GM21423 (cell line): ENCODE measurements around the gene ARHGAP27.
"Not testable (repeated sequence)": the region's sequence is repeated elsewhere in the genome, so short reads cannot be mapped to it uniquely, and the experiment has no call there.

ENCODE experiments used
- ATAC-seq: cut with Tn5 transposase; IDR thresholded peaks from one replicate; pipeline ENCODE4 v1.9.1; 2021; ENCODE audit warnings: mild to moderate bottlenecking, moderate library complexity; ENCODE audit not compliant: unreplicated experiment

ARHGAP27 gene

GRCh38 chr17:45364531-45365390 lies 67.9 kb downstream of the ARHGAP27 start:
- no peak for ATAC-seq

GRCh38 chr17:45363498-45363897 lies 69.2 kb downstream of the ARHGAP27 start:
- no peak for ATAC-seq

GRCh38 chr17:45361976-45362375 lies 70.7 kb downstream of the ARHGAP27 start:
- ATAC-seq: no peak

GRCh38 chr17:45361451-45361850 lies 71.2 kb downstream of the ARHGAP27 start:
- ATAC-seq: no peak

- no peak for ATAC-seq
Measured at GRCh38 chr17:45357364-45357997, 75.2 kb downstream of the ARHGAP27 start.

GRCh38 chr17:45355087-45355486 lies 77.6 kb downstream of the ARHGAP27 start:
- no peak for ATAC-seq

- ATAC-seq: no peak
Measured at GRCh38 chr17:45353043-45353442, 79.6 kb downstream of the ARHGAP27 start.

- no peak for ATAC-seq
Measured at GRCh38 chr17:45351831-45352230, 80.8 kb downstream of the ARHGAP27 start.

GRCh38 chr17:45347444-45347843 lies 85.2 kb downstream of the ARHGAP27 start:
- ATAC-seq: no peak

GRCh38 chr17:45346216-45347015 lies 86.3 kb downstream of the ARHGAP27 start:
- no peak for ATAC-seq

GRCh38 chr17:45345554-45346215 lies 87.0 kb downstream of the ARHGAP27 start:
- no peak for ATAC-seq

GRCh38 chr17:45345246-45345553 lies 87.5 kb downstream of the ARHGAP27 start:
- no peak for ATAC-seq

GRCh38 chr17:45343967-45344664 lies 88.6 kb downstream of the ARHGAP27 start:
- ATAC-seq: not testable (repeated sequence)
